Breast epithelium (tissue), 4 donors: ENCODE results near the gene TCF4. TPM values are rescaled to one million over a fixed set of nuclear protein-coding genes. Genes with fewer than 3 reads are reported as not detected.

Experiments used
- DNase-seq, 2 donors: peaks; one replicate each; pipeline ENCODE4 v3.0.0-alpha.2; 2019; ENCODE audit warnings: low spot score in 2 of 2
- H3K27ac ChIP-seq, 2 donors: fragments of 200-600 bp; sonication (generic) in 1 of 2; one replicate each; pipeline ENCODE4 v1.5.1; 2016 to 2019; ENCODE audit warnings: mild to moderate bottlenecking in 1 of 2
- H3K27me3 ChIP-seq, 2 donors: fragments of 200-600 bp; sonication (generic) in 1 of 2; one replicate each; pipeline versions ENCODE4 v1.5.1 to v1.6.0; 2017 to 2019; ENCODE audit warnings: control low read depth in 1 of 2, mild to moderate bottlenecking in 1 of 2
- H3K36me3 ChIP-seq: fragments of 200-600 bp; one replicate; pipeline ENCODE4 v1.5.1; 2019
- H3K4me1 ChIP-seq, 2 donors: fragments of 200-600 bp; sonication (generic); one replicate each; pipeline ENCODE4 v1.5.1; 2016 to 2019; ENCODE audit warnings: control low read depth in 1 of 2
- H3K4me3 ChIP-seq, 3 donors: fragments of 200-600 bp; sonication (generic); 1 replicate in 2 of 3; 2 replicates in 1 of 3; pipeline ENCODE4 v1.5.1; 2016 to 2019; ENCODE audit warnings: mild to moderate bottlenecking in 3 of 3, moderate library complexity in 2 of 3
- H3K9me3 ChIP-seq, 2 donors: fragments of 200-600 bp; sonication (generic) in 1 of 2; one replicate each; pipeline ENCODE4 v1.5.1; 2016 to 2019; ENCODE audit warnings: control low read depth in 1 of 2
- CTCF ChIP-seq, 3 donors: fragments of 450-650 bp; IDR thresholded peaks; one replicate each; pipeline ENCODE4 v1.5.1; 2016 to 2017; ENCODE audit warnings: antibody characterized with exemption in 3 of 3, mild to moderate bottlenecking in 3 of 3, moderate library complexity in 3 of 3
- POLR2A ChIP-seq: fragments of 450-650 bp; IDR thresholded peaks from one replicate; pipeline ENCODE4 v1.6.1; 2016; ENCODE audit warnings: antibody characterized with exemption, mild to moderate bottlenecking, moderate library complexity
- POLR2AphosphoS5 ChIP-seq, 3 donors: sonication (generic); formaldehyde crosslinking; IDR thresholded peaks; one replicate each; pipeline ENCODE4 v1.6.1; 2017; ENCODE audit warnings: antibody characterized with exemption in 3 of 3
- intact Hi-C: fragments of 100-400 bp; cut with DNase I; formaldehyde crosslinking; loops from one replicate; pipeline ENCODE4 v1.15.1; 2023; ENCODE audit warnings: low total_unique reads
- total RNA-seq, 3 donors: library from RNA; depleted of rRNA; stranded (reverse); fragments of >200 nt; gene quantifications; one replicate each; pipeline ENCODE4 v1.1.0, GENCODE V29; 2016

Gene TCF4
- total RNA-seq, 3 donors from 2014 or later, result 79.6 to 133 (median 114) TPM

GRCh38 chr18:55380589-55380988 lies 207.4 kb downstream of the TCF4 start:
- TF ChIP-seq CTCF (IDR thresholded peaks at IDR 0.05) (no peak), POLR2A (no peak), POLR2AphosphoS5 (IDR thresholded peaks at IDR 0.05) (no peak)
- intact Hi-C loops, result no loop called here
- H3K27me3 ChIP-seq, result no peaks in the 10 kb centered on the region
- H3K27ac ChIP-seq, result no peak overlapping the region
- H3K4me3 ChIP-seq, result no peak overlapping the region
- no peaks in the 10 kb centered on the region for H3K36me3 ChIP-seq
- peaks cover 0 to 17% of the 10 kb centered on the region in 2 donors for H3K9me3 ChIP-seq
- H3K4me1 ChIP-seq, result no peaks in the 10 kb centered on the region
- no peak for DNase-seq

GRCh38 chr18:55376387-55376786 lies 211.6 kb downstream of the TCF4 start:
- DNase-seq, result no peak
- no peak overlapping the region for H3K27ac ChIP-seq
- H3K36me3 ChIP-seq, result no peaks in the 10 kb centered on the region
- no peaks in the 10 kb centered on the region for H3K27me3 ChIP-seq
- H3K9me3 ChIP-seq, result peaks cover 0 to 7% of the 10 kb centered on the region in 2 donors
- intact Hi-C loops, result no loop called here
- TF ChIP-seq POLR2A (no peak), CTCF (IDR thresholded peaks at IDR 0.05) (no peak), POLR2AphosphoS5 (IDR thresholded peaks at IDR 0.05) (no peak)
- H3K4me3 ChIP-seq, result no peak overlapping the region
- H3K4me1 ChIP-seq, result no peaks in the 10 kb centered on the region

- intact Hi-C loops, result no loop called here
These were observed 212.1 kb downstream of the TCF4 start for GRCh38 chr18:55375930-55376329.

GRCh38 chr18:55374741-55375140 lies 213.3 kb downstream of the TCF4 start:
- no peaks in the 10 kb centered on the region for H3K4me1 ChIP-seq
- no peak for TF ChIP-seq POLR2AphosphoS5 (IDR thresholded peaks at IDR 0.05)
- TF ChIP-seq CTCF (IDR thresholded peaks at IDR 0.05), result no peak
- no peak for TF ChIP-seq POLR2A
- no peaks in the 10 kb centered on the region for H3K27me3 ChIP-seq
- intact Hi-C loops, result no loop called here
- no peaks in the 10 kb centered on the region for H3K36me3 ChIP-seq
- no peak overlapping the region for H3K27ac ChIP-seq
- no peak for DNase-seq
- peaks cover 0 to 7% of the 10 kb centered on the region in 2 donors for H3K9me3 ChIP-seq
- no peak overlapping the region for H3K4me3 ChIP-seq

More at GRCh38 chr18:55375930-55376329, 212.1 kb downstream of the TCF4 start:
- Histone ChIP-seq H3K27me3 (no peaks in the 10 kb centered on the region), H3K4me1 (no peaks in the 10 kb centered on the region), H3K4me3 (no peak overlapping the region), H3K36me3 (no peaks in the 10 kb centered on the region), H3K27ac (no peak overlapping the region), H3K9me3 (peaks cover 0 to 7% of the 10 kb centered on the region in 2 donors)
- no peak for TF ChIP-seq POLR2A
- TF ChIP-seq CTCF (IDR thresholded peaks at IDR 0.05), result no peak
- TF ChIP-seq POLR2AphosphoS5 (IDR thresholded peaks at IDR 0.05), result no peak
- no peak for DNase-seq

GRCh38 chr18:55372209-55372608 lies 215.8 kb downstream of the TCF4 start:
- TF ChIP-seq POLR2A, result no peak
- no peak for TF ChIP-seq CTCF (IDR thresholded peaks at IDR 0.05)
- TF ChIP-seq POLR2AphosphoS5 (IDR thresholded peaks at IDR 0.05), result no peak
- intact Hi-C loops, result no loop called here
- H3K9me3 ChIP-seq, result peaks cover 0 to 7% of the 10 kb centered on the region in 2 donors
- H3K27me3 ChIP-seq, result no peaks in the 10 kb centered on the region
- no peaks in the 10 kb centered on the region for H3K4me1 ChIP-seq
- no peak overlapping the region for H3K27ac ChIP-seq
- no peaks in the 10 kb centered on the region for H3K36me3 ChIP-seq
- no peak overlapping the region for H3K4me3 ChIP-seq
- DNase-seq, result no peak
